Gastroesophageal sphincter (tissue), 3 donors: ENCODE data around the gene C4orf50.

ENCODE experiments used
- POLR2A ChIP-seq, 2 donors: fragments of 450-650 bp; IDR thresholded peaks; one replicate each; pipeline ENCODE4 v1.6.1; 2017; ENCODE audit warnings: antibody characterized with exemption in 2 of 2, mild to moderate bottlenecking in 2 of 2, moderate library complexity in 1 of 2
- POLR2AphosphoS5 ChIP-seq: sonication (generic); formaldehyde crosslinking; IDR thresholded peaks from one replicate; pipeline ENCODE4 v1.6.1; 2017; ENCODE audit warnings: antibody characterized with exemption
- TF ChIP-seq, protein P1 (sequence below), 4 experiments: fragments of 200-600 bp in 2 of 4; fragments of 450-650 bp in 2 of 4; sonication (generic) in 1 of 4; IDR thresholded peaks; one replicate each; pipeline ENCODE4 v1.5.1; 2017 to 2019; ENCODE audit warnings: antibody characterized with exemption in 4 of 4, mild to moderate bottlenecking in 2 of 4, moderate library complexity in 2 of 4

DNA sequence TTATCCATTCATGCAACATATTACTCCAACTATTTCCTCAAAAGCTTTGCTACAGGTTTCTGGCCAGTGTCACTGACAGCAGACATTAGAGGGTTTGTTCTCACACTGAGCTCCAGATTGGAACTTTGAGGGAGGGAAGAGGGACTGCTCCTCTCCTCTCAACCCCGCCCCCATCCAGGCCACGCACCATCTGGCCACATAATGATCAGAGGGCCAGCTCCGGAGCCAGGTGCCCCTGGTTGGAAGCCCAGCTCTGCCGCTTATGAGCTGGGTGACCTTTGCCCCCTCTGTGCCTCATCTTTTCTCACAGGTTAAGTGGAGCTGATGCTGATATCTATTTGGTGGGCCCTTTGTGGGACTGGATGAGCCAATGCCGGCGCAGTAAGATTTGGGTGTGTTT lies 55.8 kb downstream of the C4orf50 start:
- TF ChIP-seq, protein P1, sequence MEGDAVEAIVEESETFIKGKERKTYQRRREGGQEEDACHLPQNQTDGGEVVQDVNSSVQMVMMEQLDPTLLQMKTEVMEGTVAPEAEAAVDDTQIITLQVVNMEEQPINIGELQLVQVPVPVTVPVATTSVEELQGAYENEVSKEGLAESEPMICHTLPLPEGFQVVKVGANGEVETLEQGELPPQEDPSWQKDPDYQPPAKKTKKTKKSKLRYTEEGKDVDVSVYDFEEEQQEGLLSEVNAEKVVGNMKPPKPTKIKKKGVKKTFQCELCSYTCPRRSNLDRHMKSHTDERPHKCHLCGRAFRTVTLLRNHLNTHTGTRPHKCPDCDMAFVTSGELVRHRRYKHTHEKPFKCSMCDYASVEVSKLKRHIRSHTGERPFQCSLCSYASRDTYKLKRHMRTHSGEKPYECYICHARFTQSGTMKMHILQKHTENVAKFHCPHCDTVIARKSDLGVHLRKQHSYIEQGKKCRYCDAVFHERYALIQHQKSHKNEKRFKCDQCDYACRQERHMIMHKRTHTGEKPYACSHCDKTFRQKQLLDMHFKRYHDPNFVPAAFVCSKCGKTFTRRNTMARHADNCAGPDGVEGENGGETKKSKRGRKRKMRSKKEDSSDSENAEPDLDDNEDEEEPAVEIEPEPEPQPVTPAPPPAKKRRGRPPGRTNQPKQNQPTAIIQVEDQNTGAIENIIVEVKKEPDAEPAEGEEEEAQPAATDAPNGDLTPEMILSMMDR (IDR thresholded peaks at IDR 0.05), result no peak
- TF ChIP-seq POLR2A (IDR thresholded peaks at IDR 0.05) (no peak), POLR2AphosphoS5 (no peak)
